Endothelial cell of umbilical vein (primary cell): ENCODE measurements around the gene STK39.

ENCODE experiments used
- JUN ChIP-seq: IDR thresholded peaks from 2 replicates; pipeline ENCODE4 v1.6.1; 2011; ENCODE audit warnings: borderline replicate concordance, low read depth; ENCODE audit not compliant: insufficient read length, insufficient read depth
- MYC ChIP-seq: IDR thresholded peaks from one replicate; pipeline ENCODE4 v1.6.1; 2011; ENCODE audit warnings: mild to moderate bottlenecking, low read depth, low read length
- POLR2AphosphoS5 ChIP-seq: IDR thresholded peaks from 2 replicates; pipeline ENCODE4 v1.6.1; 2012; ENCODE audit warnings: low read depth, mild to moderate bottlenecking, control low read depth, low read length, moderate library complexity; ENCODE audit not compliant: insufficient read depth
- TF ChIP-seq, protein P1 (sequence below), 2 donors: IDR thresholded peaks; 1 replicate in 1 of 2; 2 replicates in 1 of 2; pipeline ENCODE4 v1.5.1; 2011; ENCODE audit warnings: low read length in 2 of 2, mild to moderate bottlenecking in 2 of 2, moderate library complexity in 2 of 2, control low read depth in 1 of 2, inconsistent platforms in 1 of 2, low read depth in 1 of 2; ENCODE audit not compliant: insufficient read depth in 1 of 2; ENCODE audit errors: extremely low read depth in 1 of 2

DNA sequence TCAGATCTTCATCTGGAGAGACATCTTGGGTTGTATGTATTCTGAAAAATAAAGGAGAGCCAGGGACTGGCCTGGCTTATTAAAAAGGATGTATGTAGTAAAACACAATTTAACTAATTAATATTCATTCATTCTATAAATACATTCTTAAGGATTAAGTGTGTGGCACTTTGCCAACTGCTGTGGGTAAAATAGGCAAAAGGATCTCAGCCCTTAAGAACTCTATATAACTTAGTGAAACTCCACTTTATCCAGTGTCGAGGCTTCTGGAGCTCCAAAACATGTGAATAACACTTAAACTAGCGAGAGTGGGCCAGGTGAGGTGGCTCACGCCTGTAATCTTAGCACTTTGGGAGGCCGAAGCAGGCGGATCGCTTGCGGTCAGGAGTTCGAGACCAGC, 7.7 kb upstream of the STK39 start:
- TF ChIP-seq JUN = no peak
- TF ChIP-seq, protein P1, sequence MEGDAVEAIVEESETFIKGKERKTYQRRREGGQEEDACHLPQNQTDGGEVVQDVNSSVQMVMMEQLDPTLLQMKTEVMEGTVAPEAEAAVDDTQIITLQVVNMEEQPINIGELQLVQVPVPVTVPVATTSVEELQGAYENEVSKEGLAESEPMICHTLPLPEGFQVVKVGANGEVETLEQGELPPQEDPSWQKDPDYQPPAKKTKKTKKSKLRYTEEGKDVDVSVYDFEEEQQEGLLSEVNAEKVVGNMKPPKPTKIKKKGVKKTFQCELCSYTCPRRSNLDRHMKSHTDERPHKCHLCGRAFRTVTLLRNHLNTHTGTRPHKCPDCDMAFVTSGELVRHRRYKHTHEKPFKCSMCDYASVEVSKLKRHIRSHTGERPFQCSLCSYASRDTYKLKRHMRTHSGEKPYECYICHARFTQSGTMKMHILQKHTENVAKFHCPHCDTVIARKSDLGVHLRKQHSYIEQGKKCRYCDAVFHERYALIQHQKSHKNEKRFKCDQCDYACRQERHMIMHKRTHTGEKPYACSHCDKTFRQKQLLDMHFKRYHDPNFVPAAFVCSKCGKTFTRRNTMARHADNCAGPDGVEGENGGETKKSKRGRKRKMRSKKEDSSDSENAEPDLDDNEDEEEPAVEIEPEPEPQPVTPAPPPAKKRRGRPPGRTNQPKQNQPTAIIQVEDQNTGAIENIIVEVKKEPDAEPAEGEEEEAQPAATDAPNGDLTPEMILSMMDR (IDR thresholded peaks at IDR 0.05; ENCODE audit: extremely low read depth in 1 of 2, insufficient read depth in 1 of 2, low read depth in 1 of 2, low read length in 2 of 2) = no peak
- TF ChIP-seq MYC = no peak
- no peak for TF ChIP-seq POLR2AphosphoS5
